KMS-11 (cell line): Measurements from ENCODE around the gene RNF4.
"Not testable (repeated sequence)": the region's sequence is repeated elsewhere in the genome, so short reads cannot be mapped to it uniquely, and the experiment has no call there.

Experiments
- H2AFZ ChIP-seq: fragments of 200-600 bp; sonication (generic); 2 replicates; pipeline ENCODE4 v1.6.1; 2016; ENCODE audit warnings: antibody characterized with exemption, mixed run types, low read depth
- H3K27ac ChIP-seq: fragments of 200-600 bp; sonication (generic); 2 replicates; pipeline ENCODE4 v1.6.1; 2016; ENCODE audit warnings: mild to moderate bottlenecking, mixed run types
- H3K27me3 ChIP-seq: fragments of 200-600 bp; sonication (generic); 2 replicates; pipeline ENCODE4 v1.6.1; 2017; ENCODE audit warnings: mild to moderate bottlenecking, low read depth, mixed run types, moderate library complexity; ENCODE audit not compliant: insufficient read depth
- H3K36me3 ChIP-seq: fragments of 200-600 bp; sonication (generic); 2 replicates; pipeline ENCODE4 v1.6.1; 2017; ENCODE audit warnings: mild to moderate bottlenecking, mixed run types; ENCODE audit not compliant: insufficient read depth
- H3K4me1 ChIP-seq: fragments of 200-600 bp; sonication (generic); 2 replicates; pipeline ENCODE4 v1.6.1; 2016; ENCODE audit warnings: mild to moderate bottlenecking, low read depth, mixed run types; ENCODE audit not compliant: poor library complexity, severe bottlenecking
- H3K4me2 ChIP-seq: fragments of 200-600 bp; sonication (generic); 2 replicates; pipeline ENCODE4 v1.7.0; 2016; ENCODE audit warnings: mild to moderate bottlenecking, mixed run types
- H3K4me3 ChIP-seq: fragments of 200-600 bp; sonication (generic); IDR thresholded peaks from 2 replicates; pipeline ENCODE4 v1.6.1; 2017; ENCODE audit warnings: low read depth, low read length, mixed read lengths; ENCODE audit not compliant: insufficient read depth
- H3K79me2 ChIP-seq: fragments of 200-600 bp; sonication (generic); 2 replicates; pipeline ENCODE4 v1.6.1; 2016; ENCODE audit warnings: low read depth, mixed run types; ENCODE audit not compliant: insufficient read depth
- H3K9ac ChIP-seq: fragments of 200-600 bp; sonication (generic); 2 replicates; pipeline ENCODE4 v1.6.1; 2016; ENCODE audit warnings: mild to moderate bottlenecking, mixed run types
- H4K20me1 ChIP-seq: fragments of 200-600 bp; sonication (generic); 2 replicates; pipeline ENCODE4 v1.6.1; 2016; ENCODE audit warnings: mild to moderate bottlenecking, mixed run types; ENCODE audit not compliant: insufficient read depth
- TF ChIP-seq, protein P1 (sequence below): fragments of 200-600 bp; sonication (generic); conservative IDR thresholded peaks from 2 replicates; pipeline ENCODE4 v1.6.1; 2017; ENCODE audit warnings: low read depth, mild to moderate bottlenecking, antibody characterized with exemption, low read length, moderate library complexity, mixed read lengths

Gene RNF4

DNA sequence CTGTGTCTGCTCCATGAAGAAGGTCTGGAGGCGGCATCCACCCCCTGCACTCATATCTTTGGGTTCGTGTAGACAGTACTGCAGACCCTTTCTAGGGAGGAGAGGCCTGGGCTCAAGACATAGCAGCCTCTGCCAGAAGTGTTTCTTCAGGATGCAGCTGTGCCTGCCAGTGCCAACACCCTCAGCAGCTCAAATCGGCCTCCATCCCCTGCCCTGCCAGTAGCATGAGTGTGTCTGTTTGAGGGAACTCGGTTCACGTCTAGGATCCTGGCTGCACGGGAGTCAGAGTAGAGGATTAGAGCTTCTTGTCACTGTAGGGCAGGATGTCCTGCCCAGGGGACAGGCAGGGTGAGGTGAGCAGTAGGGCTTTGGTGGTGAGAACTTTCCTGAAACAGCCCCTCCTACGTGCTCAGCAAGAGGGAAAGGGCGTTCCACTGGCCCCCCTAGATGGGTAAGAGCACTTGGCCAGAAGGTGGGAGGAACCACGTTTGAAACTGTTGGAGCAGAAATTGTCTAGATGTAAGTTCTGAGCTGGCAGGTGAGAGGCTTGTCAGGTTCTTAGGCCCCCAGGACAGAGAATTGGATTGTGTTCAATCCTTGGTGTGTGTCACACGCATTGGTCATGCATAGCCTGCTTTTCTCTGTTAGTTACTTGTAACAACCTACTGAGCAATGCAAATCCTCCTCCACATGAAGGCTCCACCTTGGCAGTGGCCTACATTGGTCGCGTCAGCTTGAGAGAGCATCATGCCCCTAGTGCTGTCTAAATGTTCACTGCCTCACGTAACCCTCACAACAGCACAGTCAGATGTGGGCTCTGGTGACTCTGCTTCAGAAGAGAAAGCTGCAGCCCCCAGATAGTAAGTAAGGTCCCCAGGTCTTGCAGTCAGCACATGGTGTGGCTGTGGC lies 41.7 kb downstream of the RNF4 start:
- H4K20me1 ChIP-seq: no peaks in the 10 kb centered on the region
- no peak overlapping the region for H2AFZ ChIP-seq
- H3K27ac ChIP-seq: no peak overlapping the region
- no peaks in the 10 kb centered on the region for H3K79me2 ChIP-seq
- no peaks in the 10 kb centered on the region for H3K4me1 ChIP-seq
- TF ChIP-seq, protein P1, sequence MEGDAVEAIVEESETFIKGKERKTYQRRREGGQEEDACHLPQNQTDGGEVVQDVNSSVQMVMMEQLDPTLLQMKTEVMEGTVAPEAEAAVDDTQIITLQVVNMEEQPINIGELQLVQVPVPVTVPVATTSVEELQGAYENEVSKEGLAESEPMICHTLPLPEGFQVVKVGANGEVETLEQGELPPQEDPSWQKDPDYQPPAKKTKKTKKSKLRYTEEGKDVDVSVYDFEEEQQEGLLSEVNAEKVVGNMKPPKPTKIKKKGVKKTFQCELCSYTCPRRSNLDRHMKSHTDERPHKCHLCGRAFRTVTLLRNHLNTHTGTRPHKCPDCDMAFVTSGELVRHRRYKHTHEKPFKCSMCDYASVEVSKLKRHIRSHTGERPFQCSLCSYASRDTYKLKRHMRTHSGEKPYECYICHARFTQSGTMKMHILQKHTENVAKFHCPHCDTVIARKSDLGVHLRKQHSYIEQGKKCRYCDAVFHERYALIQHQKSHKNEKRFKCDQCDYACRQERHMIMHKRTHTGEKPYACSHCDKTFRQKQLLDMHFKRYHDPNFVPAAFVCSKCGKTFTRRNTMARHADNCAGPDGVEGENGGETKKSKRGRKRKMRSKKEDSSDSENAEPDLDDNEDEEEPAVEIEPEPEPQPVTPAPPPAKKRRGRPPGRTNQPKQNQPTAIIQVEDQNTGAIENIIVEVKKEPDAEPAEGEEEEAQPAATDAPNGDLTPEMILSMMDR: no peak
- no peak overlapping the region for H3K4me2 ChIP-seq
- H3K4me3 ChIP-seq: no peak overlapping the region
- H3K36me3 ChIP-seq: no peaks in the 10 kb centered on the region
- H3K27me3 ChIP-seq: no peaks in the 10 kb centered on the region
- H3K9ac ChIP-seq: no peak overlapping the region

DNA sequence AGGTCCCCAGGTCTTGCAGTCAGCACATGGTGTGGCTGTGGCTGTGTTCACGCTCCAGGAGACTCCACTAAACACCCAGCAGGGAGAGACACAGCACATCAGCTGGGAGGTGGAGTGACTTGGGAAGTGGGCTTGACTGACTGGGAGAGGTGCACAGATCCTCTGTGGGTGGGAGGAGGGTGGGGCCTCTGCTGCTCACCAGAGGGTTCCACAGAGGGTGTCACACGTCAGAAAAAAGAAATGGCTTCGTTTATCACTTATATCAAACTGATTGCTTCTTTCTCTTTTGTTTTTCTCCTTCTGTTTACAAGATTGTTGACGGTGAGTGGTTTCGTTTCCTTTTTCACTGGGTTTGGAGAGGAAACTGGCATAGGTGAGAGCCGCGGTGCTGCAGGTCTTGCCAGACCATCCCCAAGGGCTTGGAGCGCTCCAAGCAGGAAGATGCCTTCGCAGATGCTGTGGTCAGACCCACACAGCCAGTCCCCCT lies 42.8 kb downstream of the RNF4 start:
- Histone ChIP-seq H3K79me2 (no peaks in the 10 kb centered on the region), H3K9ac (no peak overlapping the region), H3K4me1 (no peaks in the 10 kb centered on the region), H3K4me2 (no peak overlapping the region), H4K20me1 (no peaks in the 10 kb centered on the region), H3K27me3 (no peaks in the 10 kb centered on the region), H2AFZ (no peak overlapping the region), H3K36me3 (no peaks in the 10 kb centered on the region), H3K27ac (no peak overlapping the region), H3K4me3 (no peak overlapping the region)
- TF ChIP-seq, protein P1: no peak

DNA sequence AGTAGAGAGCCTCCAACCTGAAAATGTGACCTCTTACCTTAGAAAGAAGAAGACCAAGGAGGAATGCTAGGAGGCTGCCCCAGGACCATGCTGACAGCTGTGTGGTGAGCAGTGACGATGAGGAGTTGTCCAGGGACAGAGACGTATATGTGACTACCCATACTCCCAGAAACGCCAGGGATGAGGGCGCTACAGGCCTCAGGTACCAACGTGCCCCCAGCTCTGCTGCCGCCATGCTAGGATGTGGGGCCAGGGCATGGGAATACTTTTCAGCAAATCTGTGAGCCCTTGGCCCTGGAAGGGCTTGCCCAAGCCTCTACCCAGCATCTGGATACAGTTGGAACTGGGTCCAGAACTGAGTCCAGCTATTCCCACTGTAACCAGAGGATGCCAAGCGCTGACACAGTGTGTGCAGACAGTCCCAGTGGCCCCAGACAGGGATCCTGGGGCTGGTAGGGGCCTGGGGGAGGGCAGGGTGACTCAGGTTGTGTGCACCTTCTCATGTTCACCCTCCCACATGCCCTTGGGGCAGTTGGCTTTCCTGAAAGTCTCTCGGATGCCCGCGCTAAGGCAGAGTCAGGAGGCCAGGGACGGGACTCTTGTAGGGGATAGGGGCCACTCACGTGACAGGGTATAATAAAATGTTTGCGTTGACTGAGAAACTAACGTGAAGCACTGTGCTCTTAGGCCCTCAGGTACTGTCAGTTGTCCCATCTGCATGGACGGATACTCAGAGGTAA lies 43.7 kb downstream of the RNF4 start:
- no peaks in the 10 kb centered on the region for H3K36me3 ChIP-seq
- H3K9ac ChIP-seq: no peak overlapping the region
- no peak overlapping the region for H3K4me3 ChIP-seq
- no peak overlapping the region for H2AFZ ChIP-seq
- no peaks in the 10 kb centered on the region for H3K79me2 ChIP-seq
- H3K27me3 ChIP-seq: no peaks in the 10 kb centered on the region
- H3K4me2 ChIP-seq: no peak overlapping the region
- TF ChIP-seq, protein P1: no peak
- no peak overlapping the region for H3K27ac ChIP-seq
- H4K20me1 ChIP-seq: no peaks in the 10 kb centered on the region
- no peaks in the 10 kb centered on the region for H3K4me1 ChIP-seq

DNA sequence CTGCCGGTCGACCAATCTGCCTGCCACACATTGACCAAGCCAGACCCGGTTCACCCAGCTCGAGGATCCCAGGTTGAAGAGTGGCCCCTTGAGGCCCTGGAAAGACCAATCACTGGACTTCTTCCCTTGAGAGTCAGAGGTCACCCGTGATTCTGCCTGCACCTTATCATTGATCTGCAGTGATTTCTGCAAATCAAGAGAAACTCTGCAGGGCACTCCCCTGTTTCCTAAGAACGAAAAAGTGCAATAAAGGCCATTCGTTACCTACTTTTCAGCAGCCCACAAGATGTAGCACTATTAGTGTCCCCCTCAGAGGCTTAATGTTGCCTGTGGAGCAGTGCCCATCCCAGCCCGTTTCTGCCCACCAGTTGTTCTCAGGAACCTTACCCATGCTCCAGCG lies 45.3 kb downstream of the RNF4 start:
- H3K4me2 ChIP-seq, H3K27ac ChIP-seq, H3K36me3 ChIP-seq, H3K9ac ChIP-seq, H3K4me1 ChIP-seq, H3K4me3 ChIP-seq, H4K20me1 ChIP-seq, H3K79me2 ChIP-seq, H3K27me3 ChIP-seq, H2AFZ ChIP-seq: not testable (repeated sequence)

DNA sequence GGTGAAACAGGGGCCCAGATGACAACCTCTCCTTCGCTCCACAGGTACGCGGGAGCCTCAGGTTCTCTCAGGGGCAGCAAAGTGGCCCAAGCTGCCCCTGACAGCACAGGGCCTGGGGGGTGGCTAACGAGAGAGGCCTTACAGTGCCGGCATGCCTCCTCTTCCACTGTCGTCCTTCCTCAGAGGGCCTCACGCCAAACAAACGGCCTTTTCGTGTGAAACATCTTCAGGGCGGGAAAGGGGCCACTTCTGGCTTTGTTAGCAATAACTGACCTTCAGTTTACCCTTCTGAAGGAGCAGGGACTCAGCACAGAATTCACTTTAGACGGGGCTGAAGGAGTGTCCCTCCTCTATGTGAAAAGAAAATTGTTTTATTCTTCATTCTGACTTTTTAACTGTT lies 46.0 kb downstream of the RNF4 start:
- H3K4me2 ChIP-seq, H3K27ac ChIP-seq, H3K36me3 ChIP-seq, H3K79me2 ChIP-seq, H4K20me1 ChIP-seq, H2AFZ ChIP-seq, H3K27me3 ChIP-seq, H3K4me1 ChIP-seq, H3K4me3 ChIP-seq, H3K9ac ChIP-seq: not testable (repeated sequence)
